Endothelial cell of umbilical vein (primary cell): ENCODE measurements around the gene OTUD7B.

Experiments
- EZH2 ChIP-seq: IDR thresholded peaks from 2 replicates; pipeline ENCODE4 v1.6.1; 2012; ENCODE audit warnings: borderline replicate concordance, low read depth, mild to moderate bottlenecking, moderate library complexity, low read length, inconsistent platforms; ENCODE audit not compliant: severe bottlenecking
- JUN ChIP-seq: IDR thresholded peaks from 2 replicates; pipeline ENCODE4 v1.6.1; 2011; ENCODE audit warnings: borderline replicate concordance, low read depth; ENCODE audit not compliant: insufficient read length, insufficient read depth
- POLR2A ChIP-seq: IDR thresholded peaks from 2 replicates; pipeline ENCODE4 v1.6.1; 2012; ENCODE audit warnings: low read depth, mild to moderate bottlenecking, control low read depth, low read length
- POLR2AphosphoS5 ChIP-seq: IDR thresholded peaks from 2 replicates; pipeline ENCODE4 v1.6.1; 2012; ENCODE audit warnings: low read depth, mild to moderate bottlenecking, control low read depth, low read length, moderate library complexity; ENCODE audit not compliant: insufficient read depth
- TF ChIP-seq, protein P1 (sequence below), 2 donors: IDR thresholded peaks; 1 replicate in 1 of 2; 2 replicates in 1 of 2; pipeline ENCODE4 v1.5.1; 2011; ENCODE audit warnings: low read length in 2 of 2, mild to moderate bottlenecking in 2 of 2, moderate library complexity in 2 of 2, control low read depth in 1 of 2, inconsistent platforms in 1 of 2, low read depth in 1 of 2; ENCODE audit not compliant: insufficient read depth in 1 of 2; ENCODE audit errors: extremely low read depth in 1 of 2

- TF ChIP-seq EZH2 = no peak
- TF ChIP-seq, protein P1, sequence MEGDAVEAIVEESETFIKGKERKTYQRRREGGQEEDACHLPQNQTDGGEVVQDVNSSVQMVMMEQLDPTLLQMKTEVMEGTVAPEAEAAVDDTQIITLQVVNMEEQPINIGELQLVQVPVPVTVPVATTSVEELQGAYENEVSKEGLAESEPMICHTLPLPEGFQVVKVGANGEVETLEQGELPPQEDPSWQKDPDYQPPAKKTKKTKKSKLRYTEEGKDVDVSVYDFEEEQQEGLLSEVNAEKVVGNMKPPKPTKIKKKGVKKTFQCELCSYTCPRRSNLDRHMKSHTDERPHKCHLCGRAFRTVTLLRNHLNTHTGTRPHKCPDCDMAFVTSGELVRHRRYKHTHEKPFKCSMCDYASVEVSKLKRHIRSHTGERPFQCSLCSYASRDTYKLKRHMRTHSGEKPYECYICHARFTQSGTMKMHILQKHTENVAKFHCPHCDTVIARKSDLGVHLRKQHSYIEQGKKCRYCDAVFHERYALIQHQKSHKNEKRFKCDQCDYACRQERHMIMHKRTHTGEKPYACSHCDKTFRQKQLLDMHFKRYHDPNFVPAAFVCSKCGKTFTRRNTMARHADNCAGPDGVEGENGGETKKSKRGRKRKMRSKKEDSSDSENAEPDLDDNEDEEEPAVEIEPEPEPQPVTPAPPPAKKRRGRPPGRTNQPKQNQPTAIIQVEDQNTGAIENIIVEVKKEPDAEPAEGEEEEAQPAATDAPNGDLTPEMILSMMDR (IDR thresholded peaks at IDR 0.05; ENCODE audit: extremely low read depth in 1 of 2, insufficient read depth in 1 of 2, low read depth in 1 of 2, low read length in 2 of 2) = no peak
- TF ChIP-seq POLR2AphosphoS5 = no peak
- no peak for TF ChIP-seq POLR2A
- TF ChIP-seq JUN = no peak
Measured at GRCh38 chr1:150024156-150024555, 13.6 kb upstream of the OTUD7B start.
